Measurements from ENCODE around the gene ZNF727. TPM values are rescaled to one million over a fixed set of nuclear protein-coding genes. Genes with fewer than 3 reads are reported as not detected.
"Not testable (repeated sequence)": the region's sequence is repeated elsewhere in the genome, so short reads cannot be mapped to it uniquely, and the experiment has no call there.

The ZNF727 gene
- total RNA-seq, 1 experiment from 2014 or later: not detected

DNA sequence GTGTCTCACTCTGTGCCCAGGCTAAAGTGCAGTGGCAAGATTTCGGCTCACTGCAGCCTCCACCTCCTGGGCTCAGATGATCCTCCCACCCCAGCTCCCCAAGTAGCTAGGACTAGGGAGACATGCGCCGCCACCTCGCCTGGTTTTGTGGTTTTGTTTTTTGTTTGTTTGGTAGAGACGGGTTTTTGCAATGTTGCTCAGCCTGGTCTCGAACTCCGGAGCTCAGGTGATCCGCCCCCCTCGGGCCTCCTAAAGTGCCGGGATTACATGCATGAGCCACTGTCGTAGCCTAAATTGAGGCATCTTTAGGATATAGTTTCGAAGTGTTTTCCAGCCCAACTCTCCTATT lies 781 bp downstream of the ZNF727 start:
- TF ChIP-seq, protein P1, sequence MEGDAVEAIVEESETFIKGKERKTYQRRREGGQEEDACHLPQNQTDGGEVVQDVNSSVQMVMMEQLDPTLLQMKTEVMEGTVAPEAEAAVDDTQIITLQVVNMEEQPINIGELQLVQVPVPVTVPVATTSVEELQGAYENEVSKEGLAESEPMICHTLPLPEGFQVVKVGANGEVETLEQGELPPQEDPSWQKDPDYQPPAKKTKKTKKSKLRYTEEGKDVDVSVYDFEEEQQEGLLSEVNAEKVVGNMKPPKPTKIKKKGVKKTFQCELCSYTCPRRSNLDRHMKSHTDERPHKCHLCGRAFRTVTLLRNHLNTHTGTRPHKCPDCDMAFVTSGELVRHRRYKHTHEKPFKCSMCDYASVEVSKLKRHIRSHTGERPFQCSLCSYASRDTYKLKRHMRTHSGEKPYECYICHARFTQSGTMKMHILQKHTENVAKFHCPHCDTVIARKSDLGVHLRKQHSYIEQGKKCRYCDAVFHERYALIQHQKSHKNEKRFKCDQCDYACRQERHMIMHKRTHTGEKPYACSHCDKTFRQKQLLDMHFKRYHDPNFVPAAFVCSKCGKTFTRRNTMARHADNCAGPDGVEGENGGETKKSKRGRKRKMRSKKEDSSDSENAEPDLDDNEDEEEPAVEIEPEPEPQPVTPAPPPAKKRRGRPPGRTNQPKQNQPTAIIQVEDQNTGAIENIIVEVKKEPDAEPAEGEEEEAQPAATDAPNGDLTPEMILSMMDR (IDR thresholded peaks at IDR 0.05; ENCODE audit: unreplicated experiment): no peak
- no peaks in the 10 kb centered on the region for H3K36me3 Mint-ChIP-seq (ENCODE audit: insufficient read depth, unreplicated experiment)
- no TSS peak for BruUV-seq (replicated peaks)
- H3K4me3 Mint-ChIP-seq (ENCODE audit: low read depth, unreplicated experiment): no peak overlapping the region
- CTCF ChIA-PET: no interaction called here
- no peaks in the 10 kb centered on the region for H3K4me1 Mint-ChIP-seq (ENCODE audit: low read depth, unreplicated experiment)
- no peak for DNase-seq
- intact Hi-C loops (cut with micrococcal nuclease; ENCODE audit: unreplicated experiment): no loop called here
- H3K27ac Mint-ChIP-seq (ENCODE audit: unreplicated experiment): no peak overlapping the region
- no peaks in the 10 kb centered on the region for H3K27me3 Mint-ChIP-seq (ENCODE audit: unreplicated experiment)
- H3K9me3 Mint-ChIP-seq (ENCODE audit: low read depth, unreplicated experiment): peaks cover 9% of the 10 kb centered on the region

DNA sequence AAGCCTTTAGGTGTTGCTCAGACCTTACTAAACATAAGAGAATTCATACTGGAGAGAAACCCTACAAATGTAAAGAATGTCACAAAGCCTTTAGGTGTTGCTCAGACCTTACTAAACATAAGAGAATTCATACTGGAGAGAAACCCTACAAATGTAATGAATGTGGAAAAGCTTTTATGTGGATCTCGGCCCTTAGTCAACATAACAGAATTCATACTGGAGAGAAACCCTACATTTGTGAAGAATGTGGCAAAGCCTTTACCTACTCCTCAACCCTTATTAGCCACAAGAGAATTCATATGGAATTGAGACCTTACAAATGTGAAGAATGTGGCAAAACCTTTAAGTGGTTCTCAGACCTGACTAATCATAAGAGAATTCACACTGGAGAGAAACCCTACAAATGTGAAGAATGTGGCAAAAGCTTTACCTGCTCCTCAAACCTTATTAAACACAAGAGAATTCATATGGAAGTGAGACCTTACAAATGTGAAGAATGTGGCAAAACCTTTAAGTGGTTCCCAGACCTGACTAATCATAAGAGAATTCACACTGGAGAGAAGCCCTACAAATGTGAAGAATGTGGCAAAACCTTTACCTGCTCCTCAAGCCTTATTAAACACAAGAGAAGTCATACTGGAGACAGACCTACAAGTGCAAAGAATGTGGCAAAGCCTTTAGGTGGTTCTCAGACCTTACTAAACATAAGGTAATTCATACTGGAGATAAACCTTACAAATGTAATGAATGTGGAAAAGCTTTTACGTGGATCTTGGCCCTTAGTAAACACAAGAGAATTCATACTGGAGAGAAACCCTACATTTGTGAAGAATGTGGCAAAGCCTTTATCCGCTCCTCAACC lies 32.8 kb downstream of the ZNF727 start:
- CTCF ChIA-PET; intact Hi-C loops (cut with micrococcal nuclease; ENCODE audit: unreplicated experiment): not testable (repeated sequence)

DNA sequence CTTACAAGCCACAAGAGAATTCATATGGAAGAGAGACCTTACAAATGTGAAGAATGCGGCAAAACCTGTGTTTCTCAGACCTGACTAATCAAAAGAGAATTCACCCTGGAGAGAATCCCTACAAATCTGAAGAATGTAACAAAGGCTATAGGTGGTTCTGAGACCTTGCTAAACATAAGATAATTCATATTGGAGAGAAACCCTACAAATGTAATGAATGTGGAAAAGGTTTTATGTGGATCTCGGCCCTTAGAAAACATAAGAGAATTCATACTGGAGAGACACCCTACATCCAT lies 33.4 kb downstream of the ZNF727 start:
- BruUV-seq (replicated peaks): no TSS peak
- intact Hi-C loops (cut with micrococcal nuclease; ENCODE audit: unreplicated experiment): no loop called here
- CTCF ChIA-PET: no interaction called here
- DNase-seq: no peak
- Mint-ChIP-seq H3K27me3 (ENCODE audit: unreplicated experiment) (no peaks in the 10 kb centered on the region), H3K4me3 (ENCODE audit: low read depth, unreplicated experiment) (no peak overlapping the region), H3K27ac (ENCODE audit: unreplicated experiment) (no peak overlapping the region), H3K4me1 (ENCODE audit: low read depth, unreplicated experiment) (no peaks in the 10 kb centered on the region), H3K36me3 (ENCODE audit: insufficient read depth, unreplicated experiment) (no peaks in the 10 kb centered on the region), H3K9me3 (ENCODE audit: low read depth, unreplicated experiment) (peaks cover 7% of the 10 kb centered on the region)
- TF ChIP-seq, protein P1 (IDR thresholded peaks at IDR 0.05; ENCODE audit: unreplicated experiment): no peak

More for the DNA sequence above, 32.8 kb downstream of the ZNF727 start:
- DNase-seq; BruUV-seq (replicated peaks); H3K4me3 Mint-ChIP-seq (ENCODE audit: low read depth, unreplicated experiment); H3K27me3 Mint-ChIP-seq (ENCODE audit: unreplicated experiment); H3K27ac Mint-ChIP-seq (ENCODE audit: unreplicated experiment); H3K9me3 Mint-ChIP-seq (ENCODE audit: low read depth, unreplicated experiment); H3K4me1 Mint-ChIP-seq (ENCODE audit: low read depth, unreplicated experiment); H3K36me3 Mint-ChIP-seq (ENCODE audit: insufficient read depth, unreplicated experiment): not testable (repeated sequence)

DNA sequence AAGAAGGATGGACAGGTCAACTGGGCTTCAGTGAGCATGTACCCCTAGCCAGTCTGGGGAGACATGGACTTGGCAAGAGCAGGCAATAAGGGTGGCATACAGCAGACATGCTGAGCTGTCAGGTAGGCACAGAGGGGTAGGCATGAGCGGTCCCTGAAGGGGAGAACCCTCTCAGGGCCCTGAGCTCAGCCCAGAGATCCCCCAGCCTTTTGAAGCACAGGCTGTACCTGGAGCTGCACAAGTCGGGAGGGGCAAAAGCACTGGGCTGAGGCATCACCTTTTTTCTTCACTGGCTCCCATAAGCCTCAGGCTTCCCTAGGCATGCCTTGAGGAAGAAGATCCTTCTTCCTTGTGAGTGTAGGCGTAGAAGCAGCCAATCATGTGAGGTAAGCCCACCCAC lies 42.3 kb downstream of the ZNF727 start:
- CTCF ChIA-PET: no interaction called here
- TF ChIP-seq, protein P1 (IDR thresholded peaks at IDR 0.05; ENCODE audit: unreplicated experiment): no peak

DNA sequence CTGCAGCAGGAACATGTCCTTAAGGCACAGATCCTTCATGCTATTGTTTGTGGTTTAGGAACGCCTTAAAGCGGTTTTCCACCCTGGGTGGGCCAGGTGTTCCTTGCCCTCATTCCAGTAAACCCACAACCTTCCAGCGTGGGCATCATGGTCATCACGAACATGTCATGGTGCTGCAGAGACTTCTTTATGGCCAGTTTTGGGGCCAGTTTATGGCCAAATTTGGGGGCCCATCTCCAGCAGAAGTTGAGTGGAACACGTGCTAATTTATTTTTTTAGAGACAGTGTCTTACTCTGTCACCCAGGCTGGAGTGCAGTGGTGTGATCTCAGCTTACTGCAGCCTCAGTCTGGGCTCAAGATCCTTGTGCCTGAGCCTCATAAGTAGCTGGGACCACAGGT lies 43.6 kb downstream of the ZNF727 start:
- H3K4me1 Mint-ChIP-seq (ENCODE audit: low read depth, unreplicated experiment); H3K36me3 Mint-ChIP-seq (ENCODE audit: insufficient read depth, unreplicated experiment); intact Hi-C loops (cut with micrococcal nuclease; ENCODE audit: unreplicated experiment); H3K27me3 Mint-ChIP-seq (ENCODE audit: unreplicated experiment); DNase-seq; H3K9me3 Mint-ChIP-seq (ENCODE audit: low read depth, unreplicated experiment); H3K4me3 Mint-ChIP-seq (ENCODE audit: low read depth, unreplicated experiment); CTCF ChIA-PET; BruUV-seq (replicated peaks); H3K27ac Mint-ChIP-seq (ENCODE audit: unreplicated experiment): not testable (repeated sequence)

More for the DNA sequence above, 42.3 kb downstream of the ZNF727 start:
- Mint-ChIP-seq H3K36me3 (ENCODE audit: insufficient read depth, unreplicated experiment) (no peaks in the 10 kb centered on the region), H3K4me1 (ENCODE audit: low read depth, unreplicated experiment) (no peaks in the 10 kb centered on the region), H3K9me3 (ENCODE audit: low read depth, unreplicated experiment) (no peaks in the 10 kb centered on the region), H3K27ac (ENCODE audit: unreplicated experiment) (no peak overlapping the region), H3K27me3 (ENCODE audit: unreplicated experiment) (no peaks in the 10 kb centered on the region), H3K4me3 (ENCODE audit: low read depth, unreplicated experiment) (no peak overlapping the region)
- no TSS peak for BruUV-seq (replicated peaks)
- intact Hi-C loops (cut with micrococcal nuclease; ENCODE audit: unreplicated experiment): no loop called here
- no peak for DNase-seq

Other genes with a start within 250 kb of the ZNF727 start
- not detected in 2 replicates for gene ZNF722, start 46.6 kb upstream of the ZNF727 start, total RNA-seq (2022)
- not detected in 2 replicates for gene ZNF735, start 161.8 kb downstream of the ZNF727 start, total RNA-seq (2022)
- gene ZNF679, start 183.0 kb downstream of the ZNF727 start, total RNA-seq (2022): not detected in 2 replicates

Measured in Calu3 (cell line).